Stimulated activated CD4-positive, alpha-beta T cell treated with anti-CD3 and anti-CD28 coated beads, Interleukin-1b, Interleukin-23, amount 100 ng/mL, for 48 hours (primary cell): ENCODE measurements around the gene EEF1A2.
A peak's percentile ranks its signal among the peaks of the same experiment; 100 is the strongest.
"Not testable (repeated sequence)": the region's sequence is repeated elsewhere in the genome, so short reads cannot be mapped to it uniquely, and the experiment has no call there.

Experiments
- DNase-seq: peaks from one replicate; pipeline ENCODE4 v3.0.0-alpha.2; 2020

Gene EEF1A2

DNA sequence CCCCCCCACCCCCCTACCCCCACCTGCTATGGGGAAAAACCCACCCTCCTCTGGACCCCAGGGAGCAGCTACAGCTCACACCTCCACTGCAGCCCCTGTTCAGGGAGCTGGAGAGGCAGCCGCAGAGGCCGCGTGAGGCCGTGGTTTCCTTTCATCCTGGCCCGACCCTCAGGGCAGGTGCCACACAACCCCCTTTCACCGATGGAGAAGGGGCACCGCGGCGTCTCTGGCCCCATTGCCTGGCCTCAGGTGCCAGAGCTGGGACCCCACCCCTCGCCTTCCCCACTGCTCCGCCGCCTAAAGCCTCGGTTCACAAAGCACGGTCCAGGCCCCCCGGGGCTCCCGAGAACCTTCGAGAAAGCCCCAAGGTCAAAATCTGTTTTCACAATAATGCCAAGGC, 14.6 kb downstream of the EEF1A2 start:
- no peak for DNase-seq

DNA sequence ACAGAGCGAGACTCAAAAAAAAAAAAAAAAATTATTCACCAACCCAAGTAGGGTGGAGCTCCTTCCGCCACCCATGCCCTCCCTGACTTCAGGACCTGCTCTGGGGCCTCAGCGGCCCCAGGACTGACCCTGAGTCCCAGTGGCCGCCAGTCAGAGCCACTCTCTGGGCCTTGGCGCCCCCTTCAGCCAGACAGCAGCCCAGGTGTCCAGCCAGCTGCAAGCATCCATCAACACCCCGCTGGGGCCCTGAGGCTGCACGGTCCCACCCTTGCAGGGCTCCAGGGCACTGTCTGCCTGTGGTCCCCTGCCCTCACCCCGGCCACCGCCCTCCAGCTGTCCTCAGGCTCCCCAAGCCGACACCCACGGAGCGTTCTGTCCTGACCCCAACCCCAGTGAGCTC, 15.0 kb downstream of the EEF1A2 start:
- DNase-seq, result no peak

DNA sequence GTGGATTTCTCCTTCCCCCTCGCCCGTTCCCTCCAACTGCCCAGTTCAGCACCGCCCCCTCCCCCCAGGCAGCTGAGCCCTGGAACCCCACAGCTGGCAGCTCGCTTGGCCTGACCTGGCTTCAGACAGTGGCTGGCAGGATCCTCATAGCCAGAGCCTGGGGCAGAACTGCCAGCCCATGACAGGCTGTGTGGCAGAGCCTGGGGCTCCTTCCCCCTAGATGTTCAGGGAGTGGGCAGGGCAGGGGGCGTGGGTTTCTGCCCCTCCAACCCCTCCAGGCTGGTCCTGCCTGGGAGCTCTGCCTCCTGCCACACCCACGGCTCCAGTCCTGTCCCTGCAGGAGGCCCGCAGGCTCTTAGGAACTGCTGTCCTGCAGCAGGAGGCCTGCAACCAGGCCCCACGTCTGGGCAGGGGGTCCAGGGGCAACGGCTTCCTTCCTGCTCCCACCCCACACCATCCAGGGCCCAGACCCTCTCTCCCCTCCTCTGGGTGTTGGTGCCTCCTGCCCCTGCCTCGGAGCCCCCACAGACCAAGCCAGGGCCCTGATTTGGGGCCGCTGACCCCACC, 16.8 kb downstream of the EEF1A2 start:
- no peak for DNase-seq

DNA sequence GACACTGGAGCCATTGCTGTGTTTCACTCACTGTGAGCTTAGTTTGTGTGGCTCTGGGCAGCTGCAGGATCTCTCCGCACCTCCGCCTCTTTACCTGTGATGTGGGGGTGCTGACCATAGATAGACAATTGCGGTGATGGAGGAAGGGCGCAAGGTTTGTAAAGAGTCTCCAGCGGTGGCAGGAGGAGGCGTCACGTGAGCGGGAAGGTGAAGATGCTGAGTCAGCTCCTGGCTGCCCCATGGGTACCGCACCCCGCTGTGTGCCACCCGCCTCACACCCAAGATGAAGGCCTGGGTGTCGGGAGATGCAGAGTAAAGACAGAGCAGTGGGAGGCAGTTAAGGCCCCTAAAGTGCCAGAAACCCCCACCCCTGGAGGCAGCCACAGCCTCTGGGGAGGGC, 17.4 kb downstream of the EEF1A2 start:
- DNase-seq, result no peak

DNA sequence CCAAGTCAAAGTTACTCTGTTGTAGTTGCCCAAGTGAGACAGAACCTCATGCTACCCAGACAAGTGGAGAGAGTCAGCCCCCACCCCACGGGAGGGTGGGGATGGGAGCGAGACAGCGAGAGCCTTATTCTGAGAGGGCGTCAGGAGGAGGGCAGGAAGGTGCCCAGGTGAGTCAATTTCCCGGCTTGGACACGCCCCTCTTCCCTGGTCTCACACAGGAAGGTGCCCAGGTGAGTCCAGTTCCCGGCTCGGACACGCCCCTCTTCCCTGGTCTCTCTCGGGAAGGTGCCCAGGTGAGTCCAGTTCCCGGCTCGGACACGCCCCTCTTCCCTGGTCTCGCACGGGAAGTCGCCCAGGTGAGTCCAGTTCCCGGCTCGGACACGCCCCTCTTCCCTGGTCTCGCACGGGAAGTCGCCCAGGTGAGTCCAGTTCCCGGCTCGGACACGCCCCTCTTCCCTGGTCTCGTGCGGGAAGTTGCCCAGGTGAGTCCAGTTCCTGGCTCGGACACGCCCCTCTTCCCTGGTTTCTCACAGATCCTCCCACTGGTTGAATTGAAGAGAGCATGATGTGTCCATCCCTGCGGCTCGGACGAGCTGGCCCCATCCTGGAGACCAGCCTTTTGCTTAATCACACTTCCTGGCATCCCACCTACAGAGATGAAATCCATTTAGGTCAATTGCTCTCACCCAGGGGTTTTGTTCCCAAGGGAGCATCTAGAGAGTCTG, 19.0 kb downstream of the EEF1A2 start:
- not testable (repeated sequence) for DNase-seq

DNA sequence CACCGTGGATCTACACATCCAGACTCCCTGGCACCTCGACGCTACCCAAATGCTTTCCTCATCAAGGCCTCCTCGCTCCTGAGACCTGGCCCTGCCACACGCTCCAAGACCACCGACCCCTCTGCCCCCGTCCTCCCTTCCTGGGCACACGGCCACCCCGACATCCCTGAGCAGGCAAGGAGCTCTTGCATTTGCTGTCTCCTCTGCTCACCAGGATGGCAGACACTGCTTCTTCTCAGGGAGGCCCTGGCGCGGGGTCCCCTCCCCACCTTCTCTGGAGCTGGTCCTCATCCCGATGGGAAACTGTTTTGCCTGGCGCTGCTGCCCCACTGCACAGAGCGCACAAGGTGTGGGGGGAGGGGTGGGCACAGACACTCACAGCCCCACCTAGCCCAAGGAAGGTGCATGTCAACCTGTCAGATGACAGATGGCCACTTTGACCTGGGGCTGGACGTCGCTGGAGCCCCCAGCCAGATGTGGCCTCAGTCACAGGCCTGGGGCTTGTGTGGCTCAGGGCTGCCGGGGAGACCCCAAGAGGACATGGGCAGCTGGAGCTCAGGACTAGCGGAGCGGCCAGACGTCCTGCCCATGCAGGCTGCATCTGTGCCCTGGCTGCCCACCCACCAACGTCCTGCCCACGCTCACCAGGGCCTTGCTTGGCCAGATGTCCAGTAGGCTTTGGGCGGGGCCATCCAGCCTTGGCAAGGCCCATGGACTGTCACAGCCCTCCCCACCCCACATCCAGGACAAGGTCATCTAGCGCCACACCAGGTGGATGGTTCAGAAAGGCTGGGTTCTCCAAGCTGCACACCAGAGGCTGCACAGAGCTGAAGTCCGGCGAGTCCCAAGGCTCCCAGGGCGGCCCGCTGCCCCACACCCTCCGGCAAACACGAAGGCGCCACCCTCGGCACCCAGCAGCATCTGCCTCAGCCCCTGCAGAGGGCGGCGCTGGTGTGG, 20.3 kb downstream of the EEF1A2 start:
- no peak for DNase-seq

DNA sequence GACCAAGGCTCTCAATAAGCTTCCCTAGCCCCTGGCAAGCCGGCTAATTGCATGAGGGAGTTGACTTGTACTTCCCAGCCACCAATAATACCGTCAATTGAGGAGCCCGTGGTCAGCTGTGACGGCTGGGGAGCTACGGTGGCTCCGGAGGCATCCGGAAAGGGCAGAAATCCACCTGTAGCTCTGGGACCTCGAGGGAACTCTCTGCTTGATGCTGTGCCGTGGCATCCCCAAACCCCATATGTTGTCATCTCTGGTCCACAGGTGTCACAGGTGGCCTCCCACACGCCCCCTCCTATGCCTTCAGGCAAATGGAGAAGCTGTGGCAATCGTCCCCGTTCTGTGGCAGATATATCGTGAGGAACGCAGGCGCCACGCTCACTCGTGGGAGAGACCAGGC, 20.9 kb downstream of the EEF1A2 start:
- DNase-seq, result no peak

DNA sequence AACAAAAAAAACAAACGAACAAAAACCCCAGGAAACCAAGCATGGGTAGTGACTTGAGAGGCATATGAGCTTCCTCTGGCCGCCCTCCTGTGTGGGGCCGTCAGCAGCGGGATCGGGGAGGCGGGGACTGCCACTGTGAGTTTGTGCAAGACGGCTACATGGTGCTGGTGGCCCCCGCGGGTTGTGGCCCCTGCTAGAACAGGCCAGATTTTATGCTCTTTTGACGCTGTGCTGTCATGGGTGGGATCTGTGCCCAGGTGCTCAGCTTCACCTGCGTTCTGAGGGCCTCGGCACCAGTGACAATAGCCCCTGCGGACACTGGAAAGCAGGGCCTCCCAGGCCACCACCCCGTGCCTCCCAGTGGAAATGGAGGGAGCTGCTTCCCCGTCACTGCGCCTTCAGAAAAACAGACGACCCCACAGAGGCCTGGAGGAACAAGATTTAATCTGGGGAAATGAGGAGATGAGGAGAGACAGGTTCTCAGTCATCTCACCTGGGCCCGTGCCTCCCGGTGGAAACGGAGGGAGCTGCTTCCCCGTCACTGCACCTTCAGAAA, 21.7 kb downstream of the EEF1A2 start:
- DNase-seq, result no peak

DNA sequence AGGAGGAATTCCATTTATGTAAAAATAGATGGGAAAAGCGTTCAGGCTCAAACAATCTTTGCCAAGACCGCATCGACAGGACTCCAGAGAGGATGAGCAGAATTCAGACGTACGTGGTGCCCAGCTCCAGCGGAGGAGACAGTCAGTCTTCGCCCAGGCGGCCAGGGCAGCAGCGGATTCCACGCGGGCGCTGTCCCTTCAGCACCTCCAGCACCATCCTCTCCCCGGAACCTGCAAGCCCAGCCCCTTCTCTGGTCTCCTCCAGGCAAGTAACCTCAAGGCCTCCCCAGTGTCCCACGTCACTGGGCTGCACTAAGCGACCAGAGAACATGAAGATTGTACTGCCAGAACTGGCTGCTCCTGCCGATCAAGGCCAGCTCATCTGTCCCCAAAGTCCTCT, 23.7 kb downstream of the EEF1A2 start:
- peak; percentile 19 for DNase-seq

DNA sequence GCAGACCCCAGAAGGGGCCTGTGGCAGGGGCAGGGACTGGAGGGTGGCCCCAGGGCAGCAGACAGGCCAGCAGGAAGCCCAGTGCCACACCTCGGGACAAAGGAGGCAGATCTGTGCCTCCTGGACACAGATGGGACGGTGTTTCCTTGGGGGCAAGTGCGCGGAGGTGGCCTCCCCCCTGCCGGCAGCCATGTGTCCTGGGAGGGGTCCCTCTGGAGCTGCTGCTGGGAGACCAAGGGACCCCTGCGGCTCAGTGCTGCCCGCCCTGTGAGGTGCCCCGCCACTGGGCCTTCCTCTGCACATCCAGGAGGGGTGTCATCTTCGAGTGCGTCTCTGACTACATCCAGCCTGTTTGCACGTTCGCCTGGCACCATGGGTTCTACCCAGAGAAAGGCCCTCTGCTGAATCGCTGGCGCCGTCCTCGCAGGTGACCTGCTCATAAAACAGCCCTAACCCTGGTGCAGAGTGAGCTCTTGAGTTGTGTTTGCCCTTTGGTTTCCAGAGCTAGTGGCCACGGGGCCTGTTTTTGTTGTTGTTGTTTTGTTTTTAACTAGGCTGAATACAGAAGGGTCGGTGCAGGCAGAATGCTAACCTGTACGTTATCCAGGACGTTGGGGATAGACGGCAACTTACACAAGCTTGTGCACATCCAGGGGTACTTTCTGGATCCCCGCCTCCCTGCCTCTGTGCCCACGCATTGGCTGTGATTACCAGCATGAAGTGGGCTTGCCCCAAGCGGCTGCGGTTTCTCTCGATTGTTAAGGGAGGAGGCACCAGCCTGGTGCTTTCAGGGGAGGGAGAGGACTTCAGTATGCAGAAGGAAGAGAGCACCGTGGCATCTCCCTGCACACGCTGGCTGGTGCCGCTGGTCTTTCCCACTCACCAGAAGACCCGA, 25.1 kb downstream of the EEF1A2 start:
- no peak for DNase-seq

DNA sequence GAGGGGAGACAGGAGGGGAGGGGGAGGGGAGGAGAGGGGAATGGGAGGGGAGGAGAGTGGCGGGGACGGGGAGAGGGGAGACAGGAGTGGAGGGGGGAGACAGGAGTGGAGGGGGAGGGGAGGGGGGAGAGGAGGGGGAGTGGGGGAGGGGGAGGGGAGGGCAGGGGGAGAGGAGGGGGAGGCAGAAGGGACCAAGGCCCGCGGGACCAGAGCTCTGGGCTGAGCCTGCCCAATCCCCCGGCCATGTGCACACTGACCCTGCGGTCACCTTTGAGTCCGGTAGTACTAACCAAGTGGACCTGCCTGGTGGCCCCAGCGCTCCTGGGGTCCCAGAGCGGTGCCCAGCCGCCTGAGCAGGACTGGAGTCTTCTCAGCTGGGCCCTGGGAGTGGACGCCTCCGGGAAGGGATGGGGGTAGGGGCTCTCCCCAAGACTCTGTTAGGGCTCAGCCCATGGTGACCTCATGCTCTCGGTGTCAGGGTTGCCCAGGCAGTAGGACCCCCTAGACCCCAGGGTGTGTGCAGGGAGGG, 26.0 kb downstream of the EEF1A2 start:
- DNase-seq, result no peak

DNA sequence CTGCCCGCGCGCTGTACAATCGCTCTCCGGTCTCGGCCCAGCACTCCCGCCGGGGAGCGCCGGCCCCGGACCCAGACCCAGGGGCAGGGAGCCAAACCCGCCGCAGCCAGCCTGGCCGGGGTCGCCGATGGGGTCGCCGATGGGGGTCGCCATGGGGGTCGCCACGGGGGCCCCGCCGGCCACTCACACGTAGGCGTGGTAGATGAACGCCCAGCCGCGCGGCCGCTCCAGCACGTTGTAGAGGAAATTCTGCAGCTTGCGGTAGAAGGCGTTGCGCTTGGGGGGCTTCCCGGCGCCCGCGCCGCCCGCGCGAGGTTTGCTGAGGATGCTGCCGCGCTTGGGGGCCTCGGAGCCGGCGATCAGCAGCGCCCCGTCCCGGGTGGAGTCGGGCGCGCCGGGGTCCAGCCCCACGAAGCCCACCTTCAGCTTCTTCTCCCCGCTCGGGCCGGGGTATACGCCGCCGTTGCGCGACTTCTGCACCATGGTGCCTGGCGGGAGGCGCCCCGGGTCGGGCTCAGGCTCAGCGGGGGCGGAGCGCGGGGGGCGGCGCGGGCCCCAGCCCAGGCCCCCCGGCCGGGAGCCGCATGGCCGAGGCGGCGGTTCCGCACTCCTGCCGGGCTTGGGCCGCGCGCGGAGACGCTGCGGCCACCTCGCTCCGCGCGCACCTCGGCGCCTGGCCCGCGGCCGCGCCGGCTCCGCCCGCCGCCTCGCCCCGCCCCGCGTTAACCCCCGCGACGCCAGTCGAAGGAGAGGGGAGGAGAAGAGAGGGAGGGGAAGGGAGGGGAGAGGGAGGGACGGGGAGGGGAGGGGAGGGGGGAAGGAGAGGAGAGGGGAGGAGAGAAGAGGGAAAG, 26.7 kb downstream of the EEF1A2 start, which contains the start of gene KCNQ2:
KCNQ2 (minus strand) TSS at position 675 of the 851 bp plus-strand sequence; CDS start at position 483, 192 bp downstream.
- DNase-seq, result no peak

DNA sequence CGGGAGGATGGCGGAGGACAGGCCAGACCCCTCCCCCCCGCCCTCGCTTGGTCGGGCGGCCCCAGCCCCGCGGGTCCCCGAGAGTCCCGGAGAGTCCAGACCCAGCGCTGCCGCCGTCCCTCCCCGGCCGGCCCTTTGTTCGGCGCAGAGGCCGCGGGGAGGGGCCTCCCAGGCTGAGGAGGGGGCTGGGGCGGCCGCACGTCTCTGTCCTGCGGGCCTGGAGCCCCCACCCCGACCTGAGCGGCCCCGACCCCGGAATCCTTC, 27.2 kb downstream of the EEF1A2 start:
- DNase-seq, result no peak

DNA sequence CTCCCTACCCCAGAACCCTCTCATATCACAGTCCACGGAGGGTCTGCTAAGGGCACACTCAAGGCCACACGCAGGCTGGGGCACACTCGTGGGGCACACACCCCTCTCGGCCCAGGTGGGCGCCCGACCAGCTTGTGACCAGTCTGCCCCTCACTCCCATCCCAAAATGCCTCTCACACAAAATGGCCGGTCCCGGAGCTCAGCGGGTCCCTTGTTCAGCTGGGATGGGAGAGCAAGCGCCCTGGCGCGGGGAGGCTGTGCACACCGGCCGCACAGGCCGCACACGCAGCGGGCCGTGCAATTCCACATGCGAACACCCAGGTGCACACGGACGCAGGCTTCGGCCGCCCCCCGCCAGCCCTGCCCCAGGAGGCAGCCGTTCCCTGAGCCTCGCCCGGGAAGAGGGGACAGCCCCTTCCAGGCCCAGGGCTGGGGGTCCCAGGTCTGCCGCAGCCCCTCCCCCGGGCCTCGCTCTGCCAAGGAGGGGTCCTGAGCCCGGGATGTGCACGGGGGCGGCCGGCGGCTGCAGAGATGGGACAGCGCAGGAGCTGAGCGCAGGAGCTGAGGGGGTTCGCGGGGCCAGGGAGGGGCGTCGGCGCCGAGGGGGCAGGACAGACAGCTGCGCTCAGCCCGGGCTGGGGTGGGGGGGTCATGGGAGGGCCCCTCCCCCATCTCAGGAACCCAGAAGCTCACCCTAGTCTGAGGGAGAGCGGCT, 27.7 kb downstream of the EEF1A2 start:
- DNase-seq, result no peak

DNA sequence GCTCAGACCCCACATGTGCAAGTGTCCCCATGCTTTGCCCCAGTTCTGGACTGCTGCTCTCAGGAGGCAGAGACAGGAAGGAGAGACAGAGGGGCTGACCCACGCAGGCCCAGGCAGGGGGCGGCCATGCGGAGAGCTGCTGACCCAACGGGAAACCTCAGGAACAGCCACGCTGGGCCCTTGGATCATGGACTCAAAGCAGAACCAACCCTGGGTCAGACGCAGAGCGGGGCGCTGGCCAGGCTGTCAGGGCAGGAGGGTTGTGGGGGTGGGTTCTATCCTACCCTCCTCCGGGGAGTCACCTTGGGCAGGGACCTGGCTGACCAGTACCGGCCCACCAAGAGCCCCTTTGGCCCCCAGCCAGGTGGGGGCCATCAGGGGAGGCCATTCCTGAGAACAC, 28.5 kb downstream of the EEF1A2 start:
- no peak for DNase-seq

DNA sequence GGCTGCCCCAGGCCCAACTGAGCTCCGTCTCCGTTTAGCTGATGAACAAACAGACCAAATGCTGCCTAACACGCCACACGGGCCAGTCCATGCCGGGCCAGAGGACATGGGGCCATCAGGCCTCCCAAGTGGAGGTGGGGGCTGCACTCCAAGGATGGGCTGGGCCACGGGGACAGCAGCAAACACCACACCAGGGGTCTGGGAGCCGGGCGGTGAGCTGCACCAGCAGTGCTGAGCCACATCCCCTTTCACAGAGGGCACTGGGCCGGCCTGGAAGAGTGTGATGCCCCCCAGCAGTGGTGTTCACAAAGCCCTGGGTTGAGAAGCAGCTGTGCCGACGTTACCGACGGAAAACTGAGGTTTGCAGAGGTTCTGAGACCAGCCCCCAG, 29.2 kb downstream of the EEF1A2 start:
- DNase-seq, result no peak

DNA sequence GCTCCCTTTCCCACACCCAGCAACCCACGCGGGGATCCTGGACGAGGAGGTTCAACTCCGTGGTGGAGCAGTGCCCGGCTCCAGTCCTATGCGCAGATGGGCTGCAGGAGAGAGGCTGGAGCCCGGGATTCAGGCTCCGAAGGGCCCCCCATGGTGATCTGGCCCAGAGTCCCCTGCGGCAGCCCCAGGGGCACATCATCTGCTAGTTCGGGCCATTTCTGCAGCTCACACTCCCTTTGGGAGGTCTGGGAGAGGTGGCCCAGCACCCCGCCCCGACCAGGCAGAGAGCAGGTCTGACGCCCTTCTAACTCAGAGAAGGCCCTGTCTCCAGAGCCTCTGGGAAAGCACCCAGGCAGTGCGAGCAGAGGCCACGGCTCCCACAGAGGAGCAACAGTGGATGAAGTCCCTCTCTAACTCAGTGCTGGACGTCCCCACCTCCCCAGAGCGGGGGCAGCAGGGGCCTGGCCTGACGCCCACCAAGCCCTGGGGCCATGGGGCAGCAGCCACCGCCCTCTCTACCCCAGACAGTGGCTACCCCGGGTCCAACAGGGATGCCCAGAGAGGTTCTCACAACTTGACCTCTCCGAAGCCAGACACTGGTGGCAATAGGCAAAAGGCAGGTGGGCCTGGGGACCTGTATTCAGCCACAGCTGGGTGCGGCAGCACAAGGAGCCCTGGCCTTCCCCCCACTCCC, 29.7 kb downstream of the EEF1A2 start:
- no peak for DNase-seq

DNA sequence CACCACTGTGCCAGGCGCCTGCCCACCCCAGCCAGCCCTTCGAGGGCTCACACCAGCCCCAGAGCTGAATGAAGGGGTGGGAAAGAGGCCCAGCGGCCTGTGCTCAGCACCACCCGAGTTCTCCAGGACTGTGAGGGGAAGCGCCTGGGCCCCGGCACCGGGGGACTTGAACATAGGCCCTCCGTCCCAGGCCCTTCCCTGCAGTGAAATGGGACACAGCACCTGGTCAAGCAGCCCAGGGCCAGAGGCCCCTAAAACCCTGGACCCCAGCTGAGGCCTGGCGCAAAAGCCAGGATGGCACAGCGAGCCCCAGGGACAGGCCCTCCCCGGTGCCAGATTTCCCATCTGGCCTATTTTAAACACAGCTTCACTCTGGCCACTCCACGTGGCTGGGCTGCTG, 30.5 kb downstream of the EEF1A2 start:
- no peak for DNase-seq

DNA sequence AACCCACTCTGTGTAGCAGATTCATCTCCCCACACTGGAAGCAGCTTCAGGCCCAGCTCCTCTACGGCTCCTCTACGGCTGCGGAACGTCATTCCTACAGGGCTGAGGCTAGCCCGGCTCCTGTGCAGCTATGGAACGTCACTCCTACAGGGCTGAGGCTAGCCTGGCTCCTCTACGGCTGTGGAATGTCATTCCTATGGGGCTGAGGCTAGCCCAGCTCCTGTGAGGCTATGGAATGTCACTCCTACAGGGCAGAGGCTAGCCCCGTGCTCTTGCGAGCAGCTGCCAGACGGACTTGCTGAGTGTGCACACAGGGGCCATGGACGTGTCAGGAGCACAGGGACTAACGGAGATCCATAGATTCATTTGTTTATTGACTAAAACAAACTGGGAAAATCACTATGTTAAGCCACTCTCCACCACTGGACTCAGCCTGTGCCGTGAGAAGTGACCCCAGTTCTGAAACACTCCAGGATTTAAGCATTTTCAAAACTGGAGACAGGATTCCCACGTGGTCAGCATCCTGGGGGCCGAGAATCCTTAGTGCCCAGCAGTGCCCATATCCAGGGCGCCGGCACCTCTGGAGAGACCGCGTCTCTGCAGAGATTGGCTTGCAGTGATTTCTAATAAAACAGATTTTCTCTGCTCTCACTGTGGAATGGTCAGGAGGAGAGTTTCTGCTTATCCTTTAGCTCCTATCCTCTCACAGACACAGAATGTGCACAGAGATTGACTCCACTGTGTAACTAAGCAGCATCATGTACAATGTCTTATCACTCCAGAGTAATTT, 31.4 kb downstream of the EEF1A2 start:
- DNase-seq, result no peak
